ENCODE data around the gene SRRM4. TPM values are rescaled to one million over a fixed set of nuclear protein-coding genes. Genes with fewer than 3 reads are reported as not detected.

Gene SRRM4
- total RNA-seq, 2 donors from 2014 or later = 0.27 TPM; not detected in 1

DNA sequence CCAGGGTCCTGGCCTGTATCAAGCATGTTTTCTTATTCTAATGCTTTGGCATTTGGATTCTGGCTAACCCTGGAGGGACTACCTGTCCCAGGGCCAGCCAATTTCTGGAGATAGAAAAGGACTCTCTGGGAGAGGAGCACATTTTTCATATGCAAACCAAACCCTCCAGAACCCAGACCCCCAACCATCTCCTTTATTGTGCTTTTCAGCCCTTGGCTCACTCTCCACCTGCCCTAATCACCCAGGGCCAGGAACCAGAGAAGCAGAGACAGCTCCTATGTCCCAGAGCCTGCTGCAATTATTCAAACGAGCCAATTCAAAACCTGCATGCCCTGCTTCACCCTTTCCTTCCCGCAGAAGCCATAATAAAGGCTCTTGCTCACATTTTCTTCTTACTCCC is 221.2 kb downstream of the SRRM4 start:
- DNase-seq = no peak
- Histone ChIP-seq H3K4me1 (no peaks in the 10 kb centered on the region), H3K9me3 (no peaks in the 10 kb centered on the region), H3K9ac (ENCODE audit: low read depth in 2 of 2, low read length in 2 of 2) (peak overlapping the region in 1 of 2 donors; percentile 35), H3K4me3 (no peak overlapping the region), H3K36me3 (no peaks in the 10 kb centered on the region), H3K27me3 (no peaks in the 10 kb centered on the region), H3K27ac (no peak overlapping the region)
- intact Hi-C loops (cut with DNase I) = loop anchor here (10.0 kb wide), 1 partner anchor 212 kb away; no protein-coding TSS in a partner anchor
- TF ChIP-seq, protein P1, sequence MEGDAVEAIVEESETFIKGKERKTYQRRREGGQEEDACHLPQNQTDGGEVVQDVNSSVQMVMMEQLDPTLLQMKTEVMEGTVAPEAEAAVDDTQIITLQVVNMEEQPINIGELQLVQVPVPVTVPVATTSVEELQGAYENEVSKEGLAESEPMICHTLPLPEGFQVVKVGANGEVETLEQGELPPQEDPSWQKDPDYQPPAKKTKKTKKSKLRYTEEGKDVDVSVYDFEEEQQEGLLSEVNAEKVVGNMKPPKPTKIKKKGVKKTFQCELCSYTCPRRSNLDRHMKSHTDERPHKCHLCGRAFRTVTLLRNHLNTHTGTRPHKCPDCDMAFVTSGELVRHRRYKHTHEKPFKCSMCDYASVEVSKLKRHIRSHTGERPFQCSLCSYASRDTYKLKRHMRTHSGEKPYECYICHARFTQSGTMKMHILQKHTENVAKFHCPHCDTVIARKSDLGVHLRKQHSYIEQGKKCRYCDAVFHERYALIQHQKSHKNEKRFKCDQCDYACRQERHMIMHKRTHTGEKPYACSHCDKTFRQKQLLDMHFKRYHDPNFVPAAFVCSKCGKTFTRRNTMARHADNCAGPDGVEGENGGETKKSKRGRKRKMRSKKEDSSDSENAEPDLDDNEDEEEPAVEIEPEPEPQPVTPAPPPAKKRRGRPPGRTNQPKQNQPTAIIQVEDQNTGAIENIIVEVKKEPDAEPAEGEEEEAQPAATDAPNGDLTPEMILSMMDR (IDR thresholded peaks at IDR 0.05) = no peak

DNA sequence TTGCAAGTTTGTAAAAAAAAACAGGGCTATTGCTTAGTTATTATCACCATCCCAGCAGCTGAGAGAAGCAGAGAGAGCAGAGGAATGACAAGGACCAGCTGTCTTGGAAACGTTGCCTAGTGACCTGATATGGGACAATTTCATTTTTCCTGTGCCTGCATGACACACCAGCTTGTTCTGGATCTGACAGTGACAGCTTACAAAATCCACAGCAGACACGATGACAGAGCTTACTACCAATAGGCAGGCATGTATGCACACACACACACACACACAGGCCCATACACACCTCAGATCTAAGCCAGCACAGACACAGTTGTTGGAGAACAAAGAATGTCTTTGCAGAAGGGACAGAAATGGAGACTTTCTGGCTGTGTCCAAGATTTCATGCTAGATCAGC is 222.8 kb downstream of the SRRM4 start:
- TF ChIP-seq, protein P1 (IDR thresholded peaks at IDR 0.05) = no peak
- no peak overlapping the region for H3K27ac ChIP-seq
- no peak overlapping the region for H3K9ac ChIP-seq (ENCODE audit: low read depth in 2 of 2, low read length in 2 of 2)
- H3K9me3 ChIP-seq = no peaks in the 10 kb centered on the region
- no peak overlapping the region for H3K4me3 ChIP-seq
- DNase-seq = no peak
- no peaks in the 10 kb centered on the region for H3K36me3 ChIP-seq
- H3K27me3 ChIP-seq = no peaks in the 10 kb centered on the region
- intact Hi-C loops (cut with DNase I) = loop anchor here (10.0 kb wide), 1 partner anchor 211 kb away; no protein-coding TSS in a partner anchor
- H3K4me1 ChIP-seq = no peaks in the 10 kb centered on the region

DNA sequence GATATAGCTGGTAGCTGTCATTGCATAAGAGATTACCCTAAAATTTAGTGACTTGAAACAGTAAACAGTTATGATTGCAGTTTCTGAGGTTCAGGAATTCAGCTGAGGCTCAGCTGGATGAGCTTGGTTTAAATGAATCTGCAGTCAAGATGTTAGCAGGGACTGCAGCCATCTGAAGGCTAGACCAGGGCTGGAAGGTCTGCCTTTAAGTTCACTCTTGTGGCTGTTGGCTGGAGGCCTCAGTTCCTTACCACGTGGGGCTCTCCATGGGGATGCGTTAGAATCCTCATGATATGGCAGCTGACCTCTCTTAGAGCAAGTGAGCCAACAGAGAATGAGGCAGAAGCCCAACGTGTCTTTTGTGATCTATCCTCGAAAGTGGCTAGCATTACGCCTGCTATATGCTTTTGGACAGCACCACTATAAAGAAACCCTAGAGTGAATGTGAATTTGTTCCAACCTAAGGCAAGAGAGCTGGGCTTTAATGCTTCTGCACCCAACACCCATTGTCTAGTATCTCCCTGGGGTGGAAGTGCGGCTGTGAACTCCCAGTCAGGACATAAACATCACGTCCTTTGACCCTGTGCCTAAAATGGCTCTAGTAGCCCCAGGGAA is 223.4 kb downstream of the SRRM4 start:
- H3K4me3 ChIP-seq = no peak overlapping the region
- no peaks in the 10 kb centered on the region for H3K27me3 ChIP-seq
- H3K36me3 ChIP-seq = no peaks in the 10 kb centered on the region
- no peak for DNase-seq
- intact Hi-C loops (cut with DNase I) = loop anchor here (10.0 kb wide), 1 partner anchor 210 kb away; no protein-coding TSS in a partner anchor
- TF ChIP-seq, protein P1 (IDR thresholded peaks at IDR 0.05) = no peak
- H3K27ac ChIP-seq = no peak overlapping the region
- no peaks in the 10 kb centered on the region for H3K9me3 ChIP-seq
- H3K4me1 ChIP-seq = no peaks in the 10 kb centered on the region
- H3K9ac ChIP-seq (ENCODE audit: low read depth in 2 of 2, low read length in 2 of 2) = no peak overlapping the region

DNA sequence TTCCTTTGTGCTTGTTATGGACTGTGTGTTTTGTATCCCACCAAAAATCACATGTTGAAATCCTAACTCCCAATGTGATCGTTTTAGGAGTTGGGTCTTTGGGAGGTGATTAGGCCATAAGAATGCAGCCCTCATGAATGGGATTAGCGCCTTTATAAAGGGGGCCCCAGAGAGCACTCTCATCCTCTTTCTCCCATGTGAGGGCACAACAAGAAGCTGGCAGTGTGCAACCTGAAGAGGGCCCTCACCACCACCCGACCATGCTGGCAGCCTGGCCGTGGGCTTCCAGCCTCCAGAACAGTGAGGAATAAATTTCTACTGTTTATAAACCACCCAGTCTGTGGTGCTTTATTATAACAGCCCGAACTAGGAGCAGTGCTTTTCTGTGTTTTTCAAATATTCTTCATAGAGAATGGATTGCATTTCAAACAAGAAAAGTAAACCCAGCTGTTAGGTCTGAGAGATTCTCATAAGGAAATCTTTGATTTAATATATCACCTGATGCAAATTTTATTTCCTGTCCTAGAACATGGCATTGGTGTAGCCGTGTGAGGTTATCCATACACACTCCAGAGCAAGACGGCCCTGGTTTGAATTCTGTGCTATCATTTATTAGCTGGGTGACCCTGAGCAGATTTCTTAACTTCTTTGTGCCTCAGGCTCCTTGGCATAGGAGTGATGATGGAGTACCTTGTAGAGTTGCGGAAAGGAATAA is 225.2 kb downstream of the SRRM4 start:
- Histone ChIP-seq H3K9me3 (no peaks in the 10 kb centered on the region), H3K9ac (ENCODE audit: low read depth in 2 of 2, low read length in 2 of 2) (no peak overlapping the region), H3K27ac (no peak overlapping the region), H3K4me3 (no peak overlapping the region), H3K36me3 (no peaks in the 10 kb centered on the region), H3K27me3 (no peaks in the 10 kb centered on the region), H3K4me1 (no peaks in the 10 kb centered on the region)
- TF ChIP-seq, protein P1 (IDR thresholded peaks at IDR 0.05) = no peak
- DNase-seq = no peak
- intact Hi-C loops (cut with DNase I) = loop anchor here (10.0 kb wide), 1 partner anchor 208 kb away; no protein-coding TSS in a partner anchor

DNA sequence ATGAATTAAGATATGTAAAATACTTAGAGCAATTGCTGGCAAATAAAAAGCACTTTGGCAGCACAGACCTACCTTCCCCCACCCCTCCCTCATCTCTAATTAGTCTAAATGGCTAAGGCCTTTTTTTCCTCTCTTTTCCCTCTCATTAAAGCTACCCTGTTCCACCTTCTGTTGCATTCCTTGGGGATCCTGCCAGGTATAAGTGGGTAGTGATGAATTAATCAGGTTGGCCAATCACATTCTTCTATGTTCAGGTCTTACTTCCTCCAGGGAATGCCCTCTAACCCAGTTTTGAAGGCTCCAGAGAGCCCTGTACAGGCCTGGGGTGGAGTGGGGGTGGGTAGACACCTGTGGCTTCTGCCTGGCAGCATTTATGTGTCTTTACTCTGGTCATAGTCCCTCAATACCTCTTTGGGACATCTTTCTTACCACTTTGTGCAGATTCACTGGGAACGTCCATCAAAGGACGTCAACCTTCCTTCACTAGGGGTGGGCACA is 225.8 kb downstream of the SRRM4 start:
- Histone ChIP-seq H3K9me3 (no peaks in the 10 kb centered on the region), H3K36me3 (no peaks in the 10 kb centered on the region), H3K9ac (ENCODE audit: low read depth in 2 of 2, low read length in 2 of 2) (no peak overlapping the region), H3K27me3 (no peaks in the 10 kb centered on the region), H3K4me1 (no peaks in the 10 kb centered on the region), H3K4me3 (no peak overlapping the region), H3K27ac (no peak overlapping the region)
- no peak for DNase-seq
- TF ChIP-seq, protein P1 (IDR thresholded peaks at IDR 0.05) = no peak
- intact Hi-C loops (cut with DNase I) = loop anchor here (10.0 kb wide), 1 partner anchor 208 kb away; no protein-coding TSS in a partner anchor

Measured in colonic mucosa (tissue), 4 donors.